ENCODE results near the gene ZNF689. TPM values are rescaled to one million over a fixed set of nuclear protein-coding genes. Genes with fewer than 3 reads are reported as not detected.
A peak's percentile ranks its signal among the peaks of the same experiment; 100 is the strongest.
"Not testable (repeated sequence)": the region's sequence is repeated elsewhere in the genome, so short reads cannot be mapped to it uniquely, and the experiment has no call there.

The ZNF689 gene
- total RNA-seq, 2 donors from 2014 or later: 12.8 to 17.7 TPM

GRCh38 chr16:30603945-30604315 lies 6.3 kb downstream of the ZNF689 start:
- H3K27ac Mint-ChIP-seq: no peak overlapping the region
- no peaks in the 10 kb centered on the region for H3K27me3 Mint-ChIP-seq (ENCODE audit: low read depth)
- H3K9me3 Mint-ChIP-seq: no peaks in the 10 kb centered on the region
- no peak overlapping the region for H3K4me3 Mint-ChIP-seq
- H3K4me1 Mint-ChIP-seq (ENCODE audit: low read depth): peaks cover 17% of the 10 kb centered on the region
- peaks cover 0 to 23% of the 10 kb centered on the region in 2 donors for H3K36me3 Mint-ChIP-seq (ENCODE audit: insufficient read depth in 2 of 2)
- DNase-seq (no peak), ATAC-seq (replicated peaks in 1 of 2) (no peak)

GRCh38 chr16:30602616-30603277 lies 7.4 kb downstream of the ZNF689 start:
- DNase-seq (no peak), ATAC-seq (replicated peaks in 1 of 2) (no peak)
- H3K4me1 Mint-ChIP-seq (ENCODE audit: low read depth): peaks cover 22% of the 10 kb centered on the region
- peaks cover 0 to 20% of the 10 kb centered on the region in 2 donors for H3K36me3 Mint-ChIP-seq (ENCODE audit: insufficient read depth in 2 of 2)
- H3K27ac Mint-ChIP-seq: no peak overlapping the region
- H3K9me3 Mint-ChIP-seq: no peaks in the 10 kb centered on the region
- no peak overlapping the region for H3K4me3 Mint-ChIP-seq
- no peaks in the 10 kb centered on the region for H3K27me3 Mint-ChIP-seq (ENCODE audit: low read depth)

- ATAC-seq (replicated peaks in 1 of 2): no peak
- Mint-ChIP-seq H3K9me3 (no peaks in the 10 kb centered on the region), H3K4me1 (ENCODE audit: low read depth) (peaks cover 16% of the 10 kb centered on the region), H3K27ac (no peak overlapping the region), H3K27me3 (ENCODE audit: low read depth) (no peaks in the 10 kb centered on the region), H3K4me3 (no peak overlapping the region), H3K36me3 (ENCODE audit: insufficient read depth in 2 of 2) (peaks cover 0 to 17% of the 10 kb centered on the region in 2 donors)
- DNase-seq: no peak
Observed at GRCh38 chr16:30601966-30602365, 8.2 kb downstream of the ZNF689 start.

GRCh38 chr16:30600929-30601328 lies 9.3 kb downstream of the ZNF689 start:
- H3K36me3 Mint-ChIP-seq (ENCODE audit: insufficient read depth in 2 of 2): peaks cover 0 to 10% of the 10 kb centered on the region in 2 donors

GRCh38 chr16:30600215-30600614 lies 10.0 kb downstream of the ZNF689 start:
- ATAC-seq (replicated peaks in 1 of 2) (no peak), DNase-seq (no peak)
- H3K27ac Mint-ChIP-seq: peak overlapping the region; percentile 22
- no peak overlapping the region for H3K4me3 Mint-ChIP-seq
- H3K4me1 Mint-ChIP-seq (ENCODE audit: low read depth): peaks cover 11% of the 10 kb centered on the region
- no peaks in the 10 kb centered on the region for H3K9me3 Mint-ChIP-seq
- peaks cover 0 to 9% of the 10 kb centered on the region in 2 donors for H3K36me3 Mint-ChIP-seq (ENCODE audit: insufficient read depth in 2 of 2)
- H3K27me3 Mint-ChIP-seq (ENCODE audit: low read depth): no peaks in the 10 kb centered on the region

More at GRCh38 chr16:30600929-30601328, 9.3 kb downstream of the ZNF689 start:
- Mint-ChIP-seq H3K4me1 (ENCODE audit: low read depth) (peaks cover 11% of the 10 kb centered on the region), H3K27ac (peak overlapping the region; percentile 53), H3K27me3 (ENCODE audit: low read depth) (no peaks in the 10 kb centered on the region), H3K9me3 (no peaks in the 10 kb centered on the region), H3K4me3 (no peak overlapping the region)
- no peak for DNase-seq
- ATAC-seq (replicated peaks in 1 of 2): no peak

- H3K27ac Mint-ChIP-seq: no peak overlapping the region
- ATAC-seq (replicated peaks in 1 of 2): no peak
- peaks cover 8% of the 10 kb centered on the region for H3K4me1 Mint-ChIP-seq (ENCODE audit: low read depth)
- peaks cover 0 to 6% of the 10 kb centered on the region in 2 donors for H3K36me3 Mint-ChIP-seq (ENCODE audit: insufficient read depth in 2 of 2)
- H3K9me3 Mint-ChIP-seq: no peaks in the 10 kb centered on the region
- no peak for DNase-seq
- H3K27me3 Mint-ChIP-seq (ENCODE audit: low read depth): no peaks in the 10 kb centered on the region
- H3K4me3 Mint-ChIP-seq: no peak overlapping the region
Observed at GRCh38 chr16:30592871-30593270, 17.3 kb downstream of the ZNF689 start.

GRCh38 chr16:30590869-30591268 lies 19.3 kb downstream of the ZNF689 start:
- not testable (repeated sequence) for H3K27me3 Mint-ChIP-seq (ENCODE audit: low read depth); DNase-seq; H3K4me3 Mint-ChIP-seq; H3K36me3 Mint-ChIP-seq (ENCODE audit: insufficient read depth in 2 of 2); H3K9me3 Mint-ChIP-seq; ATAC-seq (replicated peaks in 1 of 2); H3K27ac Mint-ChIP-seq
- H3K4me1 Mint-ChIP-seq (ENCODE audit: low read depth): peaks cover 22% of the 10 kb centered on the region

- H3K27me3 Mint-ChIP-seq (ENCODE audit: low read depth); H3K27ac Mint-ChIP-seq; H3K4me3 Mint-ChIP-seq; ATAC-seq (replicated peaks in 1 of 2); DNase-seq; H3K9me3 Mint-ChIP-seq: not testable (repeated sequence)
- Mint-ChIP-seq H3K36me3 (ENCODE audit: insufficient read depth in 2 of 2) (peaks cover 3 to 12% of the 10 kb centered on the region in 2 donors), H3K4me1 (ENCODE audit: low read depth) (peaks cover 29% of the 10 kb centered on the region)
Observed at GRCh38 chr16:30589582-30589981, 20.6 kb downstream of the ZNF689 start.

- no peak for DNase-seq
- no peak for ATAC-seq (replicated peaks in 1 of 2)
- Mint-ChIP-seq H3K4me1 (ENCODE audit: low read depth) (peaks cover 34% of the 10 kb centered on the region), H3K9me3 (no peaks in the 10 kb centered on the region), H3K4me3 (no peak overlapping the region), H3K27me3 (ENCODE audit: low read depth) (no peaks in the 10 kb centered on the region), H3K36me3 (ENCODE audit: insufficient read depth in 2 of 2) (peaks cover 3 to 10% of the 10 kb centered on the region in 2 donors), H3K27ac (no peak overlapping the region)
Observed at GRCh38 chr16:30588651-30589050, 21.5 kb downstream of the ZNF689 start.

- no peaks in the 10 kb centered on the region for H3K9me3 Mint-ChIP-seq
- H3K4me1 Mint-ChIP-seq (ENCODE audit: low read depth): peaks cover 30% of the 10 kb centered on the region
- ATAC-seq (replicated peaks in 1 of 2) (peak; percentile 99), DNase-seq (peak; percentile 90 to 95)
- H3K27me3 Mint-ChIP-seq (ENCODE audit: low read depth): no peaks in the 10 kb centered on the region
- peak within 1 kb of the TSS; percentile 87 to 96 for H3K4me3 Mint-ChIP-seq
- peaks cover 3 to 12% of the 10 kb centered on the region in 2 donors for H3K36me3 Mint-ChIP-seq (ENCODE audit: insufficient read depth in 2 of 2)
- peak within 1 kb of the TSS; percentile 60 for H3K27ac Mint-ChIP-seq
Observed at GRCh38 chr16:30585400-30586191, 24.6 kb downstream of the ZNF689 start, which contains the start of gene ZNF785. ZNF785 (minus strand) TSS chr16:30585697; CDS start chr16:30585611, 86 bp downstream.

- peak overlapping the region; percentile 87 to 96 for H3K4me3 Mint-ChIP-seq
- DNase-seq: no peak
- ATAC-seq (replicated peaks in 1 of 2): peak; percentile 17 to 22
Observed at GRCh38 chr16:30585022-30585399, 25.2 kb downstream of the ZNF689 start.

GRCh38 chr16:30582611-30583340 lies 27.4 kb downstream of the ZNF689 start:
- Mint-ChIP-seq H3K27me3 (ENCODE audit: low read depth) (no peaks in the 10 kb centered on the region), H3K4me3 (no peak overlapping the region), H3K9me3 (no peaks in the 10 kb centered on the region), H3K4me1 (ENCODE audit: low read depth) (peaks cover 26% of the 10 kb centered on the region), H3K27ac (no peak overlapping the region), H3K36me3 (ENCODE audit: insufficient read depth in 2 of 2) (peaks cover 3 to 8% of the 10 kb centered on the region in 2 donors)
- ATAC-seq (replicated peaks in 1 of 2) (no peak), DNase-seq (no peak)

More at GRCh38 chr16:30585022-30585399, 25.2 kb downstream of the ZNF689 start:
- H3K9me3 Mint-ChIP-seq: no peaks in the 10 kb centered on the region
- peaks cover 3 to 12% of the 10 kb centered on the region in 2 donors for H3K36me3 Mint-ChIP-seq (ENCODE audit: insufficient read depth in 2 of 2)
- peaks cover 30% of the 10 kb centered on the region for H3K4me1 Mint-ChIP-seq (ENCODE audit: low read depth)
- H3K27ac Mint-ChIP-seq: no peak overlapping the region
- no peaks in the 10 kb centered on the region for H3K27me3 Mint-ChIP-seq (ENCODE audit: low read depth)

GRCh38 chr16:30581457-30581856 lies 28.7 kb downstream of the ZNF689 start:
- no peaks in the 10 kb centered on the region for H3K9me3 Mint-ChIP-seq
- no peak overlapping the region for H3K4me3 Mint-ChIP-seq
- ATAC-seq (replicated peaks in 1 of 2) (no peak), DNase-seq (no peak)
- peaks cover 3 to 8% of the 10 kb centered on the region in 2 donors for H3K36me3 Mint-ChIP-seq (ENCODE audit: insufficient read depth in 2 of 2)
- peaks cover 17% of the 10 kb centered on the region for H3K4me1 Mint-ChIP-seq (ENCODE audit: low read depth)
- no peak overlapping the region for H3K27ac Mint-ChIP-seq
- H3K27me3 Mint-ChIP-seq (ENCODE audit: low read depth): no peaks in the 10 kb centered on the region
